ENCODE measurements around the gene LILRA2.

LILRA2 gene

GRCh38 chr19:54638683-54639082, 65.1 kb downstream of the LILRA2 start:
- no peaks in the 10 kb centered on the region for H3K9me3 Mint-ChIP-seq (ENCODE audit: low read depth)
- H3K4me3 Mint-ChIP-seq, result no peak overlapping the region
- H3K27me3 Mint-ChIP-seq, result peaks cover 7% of the 10 kb centered on the region
- no peaks in the 10 kb centered on the region for H3K4me1 Mint-ChIP-seq (ENCODE audit: low read depth)
- no peaks in the 10 kb centered on the region for H3K36me3 Mint-ChIP-seq
- no peak overlapping the region for H3K27ac Mint-ChIP-seq
